SU-DHL-6 (cell line): Measurements from ENCODE around the gene OR2T2.
"Not testable (repeated sequence)": the region's sequence is repeated elsewhere in the genome, so short reads cannot be mapped to it uniquely, and the experiment has no call there.

Experiments used
- H2AFZ ChIP-seq: fragments of 200-600 bp; sonication (generic); 2 replicates; pipeline ENCODE4 v1.6.1; 2014; ENCODE audit warnings: low read depth, mild to moderate bottlenecking, moderate library complexity, mixed read lengths, antibody characterized with exemption, low read length; ENCODE audit not compliant: severe bottlenecking
- H3F3A ChIP-seq: fragments of 200-600 bp; shearing (Covaris generic); 2 replicates; pipeline ENCODE4 v1.6.0; 2016; ENCODE audit warnings: antibody characterized with exemption, mild to moderate bottlenecking; ENCODE audit not compliant: insufficient read depth
- H3K27ac ChIP-seq: fragments of 200-600 bp; sonication (generic); 2 replicates; pipeline ENCODE4 v1.5.1; 2016; ENCODE audit warnings: low read depth, mild to moderate bottlenecking, low read length, moderate library complexity, mixed read lengths
- H3K27me3 ChIP-seq: fragments of 200-600 bp; sonication (generic), shearing (Covaris generic); 2 replicates; pipeline ENCODE4 v1.6.0; 2014; ENCODE audit warnings: mild to moderate bottlenecking, low read length
- H3K36me3 ChIP-seq: fragments of 200-600 bp; sonication (generic); 2 replicates; pipeline ENCODE4 v1.6.1; 2014; ENCODE audit warnings: mild to moderate bottlenecking, low read length, mixed read lengths
- H3K4me2 ChIP-seq: fragments of 300-600, 200-600 bp; shearing (Covaris generic), sonication (generic); 2 replicates; pipeline ENCODE4 v1.6.0; 2014; ENCODE audit warnings: low read length, low read depth, mild to moderate bottlenecking; ENCODE audit not compliant: poor library complexity, severe bottlenecking
- H3K4me3 ChIP-seq: fragments of 200-600 bp; sonication (generic); 2 replicates; pipeline ENCODE4 v1.5.1; 2014; ENCODE audit warnings: antibody characterized with exemption, low read length, mild to moderate bottlenecking, mixed read lengths; ENCODE audit not compliant: insufficient read depth, poor library complexity, severe bottlenecking
- H3K79me2 ChIP-seq: fragments of 200-600 bp; sonication (generic); 2 replicates; pipeline ENCODE4 v1.6.1; 2014; ENCODE audit warnings: mild to moderate bottlenecking, low read length, moderate library complexity; ENCODE audit not compliant: insufficient read depth
- H3K9ac ChIP-seq: fragments of 200-600 bp; sonication (generic); 2 replicates; pipeline ENCODE4 v1.7.0; 2014; ENCODE audit warnings: mild to moderate bottlenecking, low read length
- H3K9me2 ChIP-seq: fragments of 200-600 bp; sonication (generic); replicated peaks from 2 replicates; pipeline ENCODE4 v1.6.1; 2014; ENCODE audit warnings: low read length; ENCODE audit not compliant: insufficient read depth
- H3K9me3 ChIP-seq: fragments of 200-600 bp; sonication (generic); 2 replicates; pipeline ENCODE4 v1.6.1; 2014; ENCODE audit warnings: low read length, mixed read lengths; ENCODE audit not compliant: insufficient read depth
- H4K20me1 ChIP-seq: fragments of 200-600 bp; sonication (generic); 2 replicates; pipeline ENCODE4 v1.6.1; 2014; ENCODE audit warnings: low read depth, mild to moderate bottlenecking, antibody characterized with exemption, low read length, moderate library complexity, mixed read lengths
- EZH2phosphoT487 ChIP-seq: fragments of 200-600 bp; sonication (generic), shearing (Covaris generic); conservative IDR thresholded peaks from 2 replicates; pipeline ENCODE4 v1.6.1; 2018; ENCODE audit warnings: mild to moderate bottlenecking, antibody characterized with exemption, low read length, moderate library complexity, mixed read lengths
- TF ChIP-seq, protein P1 (sequence below): fragments of 200-600 bp; sonication (generic); IDR thresholded peaks from one replicate; pipeline ENCODE4 v1.5.1; 2017; ENCODE audit warnings: antibody characterized with exemption, mild to moderate bottlenecking, low read length, moderate library complexity; ENCODE audit not compliant: insufficient read depth, poor library complexity, severe bottlenecking

The OR2T2 gene

DNA sequence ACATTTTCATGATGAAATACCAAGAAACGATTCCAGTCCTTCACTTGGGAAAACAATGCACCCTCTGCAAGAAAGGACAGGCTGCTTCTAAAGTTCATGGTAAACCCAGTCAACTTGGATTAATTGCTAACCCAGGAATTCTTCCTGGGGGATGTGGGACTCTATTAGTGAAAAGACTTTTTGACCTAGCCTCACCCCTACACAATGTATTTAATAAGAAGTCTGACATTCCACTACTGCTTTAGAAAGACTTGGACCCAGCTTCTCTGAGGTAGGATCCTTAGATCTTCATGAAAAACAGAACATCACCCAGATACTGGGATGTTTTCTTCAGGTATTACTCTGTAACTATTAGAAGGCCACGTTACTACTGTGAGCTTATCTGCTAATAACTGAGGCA lies at the start of gene OR2T2:
OR2T2 (plus strand) TSS at position 239 of the 400 bp plus-strand sequence. CDS start 7,161 bp downstream, outside the sequence.
- H3K9me2 ChIP-seq, H4K20me1 ChIP-seq, H2AFZ ChIP-seq, H3K9ac ChIP-seq, H3K27ac ChIP-seq, H3K4me3 ChIP-seq, H3K79me2 ChIP-seq, H3K36me3 ChIP-seq, H3K4me2 ChIP-seq, H3F3A ChIP-seq, H3K9me3 ChIP-seq, H3K27me3 ChIP-seq: not testable (repeated sequence)

- no peaks in the 10 kb centered on the region for H3K27me3 ChIP-seq
- no peak within 1 kb of the TSS for H3K9ac ChIP-seq
- no peak within 1 kb of the TSS for H3K4me2 ChIP-seq
- H2AFZ ChIP-seq = no peak within 1 kb of the TSS
- H3K4me3 ChIP-seq = no peak within 1 kb of the TSS
- no peaks in the 10 kb centered on the region for H3K79me2 ChIP-seq
- H3K27ac ChIP-seq = no peak within 1 kb of the TSS
- TF ChIP-seq, protein P1, sequence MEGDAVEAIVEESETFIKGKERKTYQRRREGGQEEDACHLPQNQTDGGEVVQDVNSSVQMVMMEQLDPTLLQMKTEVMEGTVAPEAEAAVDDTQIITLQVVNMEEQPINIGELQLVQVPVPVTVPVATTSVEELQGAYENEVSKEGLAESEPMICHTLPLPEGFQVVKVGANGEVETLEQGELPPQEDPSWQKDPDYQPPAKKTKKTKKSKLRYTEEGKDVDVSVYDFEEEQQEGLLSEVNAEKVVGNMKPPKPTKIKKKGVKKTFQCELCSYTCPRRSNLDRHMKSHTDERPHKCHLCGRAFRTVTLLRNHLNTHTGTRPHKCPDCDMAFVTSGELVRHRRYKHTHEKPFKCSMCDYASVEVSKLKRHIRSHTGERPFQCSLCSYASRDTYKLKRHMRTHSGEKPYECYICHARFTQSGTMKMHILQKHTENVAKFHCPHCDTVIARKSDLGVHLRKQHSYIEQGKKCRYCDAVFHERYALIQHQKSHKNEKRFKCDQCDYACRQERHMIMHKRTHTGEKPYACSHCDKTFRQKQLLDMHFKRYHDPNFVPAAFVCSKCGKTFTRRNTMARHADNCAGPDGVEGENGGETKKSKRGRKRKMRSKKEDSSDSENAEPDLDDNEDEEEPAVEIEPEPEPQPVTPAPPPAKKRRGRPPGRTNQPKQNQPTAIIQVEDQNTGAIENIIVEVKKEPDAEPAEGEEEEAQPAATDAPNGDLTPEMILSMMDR = no peak
- TF ChIP-seq EZH2phosphoT487 = no peak
- H3K36me3 ChIP-seq = no peaks in the 10 kb centered on the region
- H3K9me3 ChIP-seq = no peaks in the 10 kb centered on the region
- H4K20me1 ChIP-seq = no peaks in the 10 kb centered on the region
- no peaks in the 10 kb centered on the region for H3F3A ChIP-seq
- no peaks in the 10 kb centered on the region for H3K9me2 ChIP-seq
Observed at GRCh38 chr1:248402748-248403147, 42.7 kb upstream of the OR2T2 start, which contains the start of gene OR2T1. TSS of gene OR2T1 (plus strand) at chr1:248403048. CDS start at chr1:248406148, 3,100 bp downstream.

DNA sequence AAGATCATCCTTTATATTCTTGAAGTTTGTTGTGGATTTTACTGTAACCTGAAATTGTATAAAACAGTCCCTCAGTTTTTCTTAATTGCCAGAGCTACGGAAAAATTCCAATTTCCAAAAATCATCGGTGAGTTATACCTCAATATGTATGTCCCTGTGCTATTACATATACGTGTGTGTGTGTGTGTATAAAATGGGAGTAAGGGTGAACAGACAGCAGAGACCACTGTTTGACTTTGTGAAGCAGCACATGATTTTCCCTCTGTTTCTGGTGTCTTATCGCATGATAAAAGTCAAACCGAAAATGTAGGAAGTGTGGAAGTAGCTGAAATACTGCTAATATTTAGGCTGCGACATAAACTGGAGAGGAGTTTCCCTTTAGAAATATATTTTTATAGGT lies 41.4 kb upstream of the OR2T2 start:
- Histone ChIP-seq H3F3A (no peaks in the 10 kb centered on the region), H3K36me3 (no peaks in the 10 kb centered on the region), H3K9me3 (no peaks in the 10 kb centered on the region), H3K27ac (no peak overlapping the region), H2AFZ (no peak overlapping the region), H3K4me3 (no peak overlapping the region), H3K27me3 (no peaks in the 10 kb centered on the region), H3K9me2 (no peaks in the 10 kb centered on the region), H3K4me2 (no peak overlapping the region), H4K20me1 (no peaks in the 10 kb centered on the region), H3K9ac (no peak overlapping the region), H3K79me2 (no peaks in the 10 kb centered on the region)
- TF ChIP-seq EZH2phosphoT487 = no peak
- TF ChIP-seq, protein P1 = peak; percentile 13

DNA sequence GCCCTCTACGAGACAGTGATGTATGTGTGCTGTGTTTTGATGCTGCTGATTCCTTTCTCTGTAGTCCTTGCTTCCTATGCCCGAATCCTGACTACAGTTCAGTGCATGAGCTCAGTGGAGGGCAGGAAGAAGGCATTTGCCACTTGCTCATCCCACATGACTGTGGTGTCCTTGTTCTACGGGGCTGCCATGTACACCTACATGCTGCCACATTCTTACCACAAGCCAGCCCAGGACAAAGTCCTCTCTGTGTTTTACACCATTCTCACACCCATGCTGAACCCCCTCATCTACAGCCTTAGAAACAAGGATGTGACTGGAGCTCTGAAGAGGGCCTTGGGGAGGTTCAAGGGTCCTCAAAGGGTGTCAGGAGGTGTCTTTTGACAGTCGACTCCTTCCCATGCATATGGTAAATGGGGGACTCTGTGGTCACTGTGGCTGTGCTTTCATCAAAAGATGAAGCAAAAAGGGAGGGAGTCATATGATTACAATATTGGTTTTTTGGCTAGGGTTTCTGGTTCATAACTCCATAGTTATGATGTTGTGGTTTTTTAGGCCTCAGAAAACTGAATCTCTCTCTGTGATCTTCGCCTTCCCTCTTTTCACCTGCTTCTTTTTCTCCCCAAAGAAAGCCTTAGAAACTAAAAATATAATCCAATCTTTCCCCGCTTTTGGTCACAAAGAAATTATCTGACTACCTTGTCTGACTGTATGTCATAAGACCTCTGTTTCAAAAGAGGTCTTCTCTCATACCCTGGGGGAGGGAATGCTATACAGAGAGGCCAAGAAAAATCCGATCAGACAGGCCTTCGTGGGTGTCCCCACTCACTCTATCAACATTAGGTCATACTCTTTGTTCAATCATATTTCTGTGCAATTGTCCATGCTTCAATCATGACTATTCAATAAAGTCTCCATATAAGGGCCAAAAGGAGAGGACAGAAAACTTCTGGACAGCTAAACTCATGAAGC lies 38.4 kb upstream of the OR2T2 start:
- no peaks in the 10 kb centered on the region for H4K20me1 ChIP-seq
- H3F3A ChIP-seq = no peaks in the 10 kb centered on the region
- no peaks in the 10 kb centered on the region for H3K9me2 ChIP-seq
- no peaks in the 10 kb centered on the region for H3K9me3 ChIP-seq
- H3K9ac ChIP-seq = no peak overlapping the region
- no peak overlapping the region for H3K4me2 ChIP-seq
- no peak overlapping the region for H3K4me3 ChIP-seq
- TF ChIP-seq EZH2phosphoT487 = no peak
- TF ChIP-seq, protein P1 = no peak
- H3K36me3 ChIP-seq = no peaks in the 10 kb centered on the region
- no peaks in the 10 kb centered on the region for H3K79me2 ChIP-seq
- no peak overlapping the region for H2AFZ ChIP-seq
- no peak overlapping the region for H3K27ac ChIP-seq
- H3K27me3 ChIP-seq = no peaks in the 10 kb centered on the region
